Activated CD8-positive, alpha-beta T cell treated with anti-CD3 and anti-CD28 coated beads for 36 hours (primary cell): ENCODE measurements around the gene MAP1LC3B2. TPM values are rescaled to one million over a fixed set of nuclear protein-coding genes. Genes with fewer than 3 reads are reported as not detected.

Experiments used
- ATAC-seq: fragments of 200-7000 bp; cut with Tn5 transposase; one replicate; pipeline ENCODE4 v1.10.0; 2021; ENCODE audit warnings: mild to moderate bottlenecking, moderate library complexity
- CTCF ChIA-PET: fragments of 350-600 bp; sonication (Branson Sonifier 250); formaldehyde crosslinking; loops from one replicate; lab custom pipeline; 2021; ENCODE audit warnings: antibody characterized with exemption; lab: Charles Lee
- POLR2A ChIA-PET: fragments of 350-600 bp; sonication (Branson Sonifier 250); formaldehyde crosslinking; loops from one replicate; lab custom pipeline; 2021; ENCODE audit warnings: antibody characterized with exemption; lab: Charles Lee
- DNase-seq: peaks from one replicate; pipeline ENCODE4 v3.0.0-alpha.2; 2020
- H3K27ac Mint-ChIP-seq: one replicate; pipeline ENCODE4 v1.8.0; 2021; ENCODE audit warnings: mild to moderate bottlenecking, mixed read lengths
- H3K27me3 Mint-ChIP-seq: one replicate; pipeline ENCODE4 v1.8.0; 2021; ENCODE audit warnings: mixed read lengths
- H3K36me3 Mint-ChIP-seq: one replicate; pipeline ENCODE4 v1.8.0; 2021; ENCODE audit warnings: low read depth, mixed read lengths
- H3K4me1 Mint-ChIP-seq: one replicate; pipeline ENCODE4 v1.8.0; 2021; ENCODE audit warnings: low read depth, mixed read lengths
- H3K4me3 Mint-ChIP-seq: one replicate; pipeline ENCODE4 v1.8.0; 2021; ENCODE audit warnings: mild to moderate bottlenecking, moderate library complexity, mixed read lengths
- H3K9me3 Mint-ChIP-seq: one replicate; pipeline ENCODE4 v1.8.0; 2021; ENCODE audit warnings: mixed read lengths
- intact Hi-C: fragments of 100-400 bp; cut with micrococcal nuclease; formaldehyde crosslinking; loops from one replicate; pipeline ENCODE4 v1.10.0; 2022
- total RNA-seq, 2 experiments: library from RNA; stranded (reverse); gene quantifications; one replicate each; pipeline ENCODE4 v1.2.3, GENCODE V29; 2021
- TF ChIP-seq, protein P1 (sequence below): fragments of 200-600 bp; IDR thresholded peaks from one replicate; pipeline ENCODE4 v1.8.0; 2022; ENCODE audit warnings: antibody characterized with exemption, mild to moderate bottlenecking

MAP1LC3B2 gene
- total RNA-seq, 2 experiments from 2014 or later, result 1.9 to 3.1 TPM

- ChIA-PET CTCF (interaction anchor here (0.8 kb wide), 1 partner anchor 8 kb away, joined by 3 read pairs; no protein-coding TSS in a partner anchor), POLR2A (interaction anchor here (0.9 kb wide), 1 partner anchor 99 kb away, joined by 4 read pairs; no protein-coding TSS in a partner anchor)
- ATAC-seq (no peak), DNase-seq (no peak)
- no peaks in the 10 kb centered on the region for H3K27me3 Mint-ChIP-seq
- H3K4me1 Mint-ChIP-seq, result no peaks in the 10 kb centered on the region
- no peaks in the 10 kb centered on the region for H3K9me3 Mint-ChIP-seq
- no peaks in the 10 kb centered on the region for H3K36me3 Mint-ChIP-seq
- no peak overlapping the region for H3K4me3 Mint-ChIP-seq
- TF ChIP-seq, protein P1, sequence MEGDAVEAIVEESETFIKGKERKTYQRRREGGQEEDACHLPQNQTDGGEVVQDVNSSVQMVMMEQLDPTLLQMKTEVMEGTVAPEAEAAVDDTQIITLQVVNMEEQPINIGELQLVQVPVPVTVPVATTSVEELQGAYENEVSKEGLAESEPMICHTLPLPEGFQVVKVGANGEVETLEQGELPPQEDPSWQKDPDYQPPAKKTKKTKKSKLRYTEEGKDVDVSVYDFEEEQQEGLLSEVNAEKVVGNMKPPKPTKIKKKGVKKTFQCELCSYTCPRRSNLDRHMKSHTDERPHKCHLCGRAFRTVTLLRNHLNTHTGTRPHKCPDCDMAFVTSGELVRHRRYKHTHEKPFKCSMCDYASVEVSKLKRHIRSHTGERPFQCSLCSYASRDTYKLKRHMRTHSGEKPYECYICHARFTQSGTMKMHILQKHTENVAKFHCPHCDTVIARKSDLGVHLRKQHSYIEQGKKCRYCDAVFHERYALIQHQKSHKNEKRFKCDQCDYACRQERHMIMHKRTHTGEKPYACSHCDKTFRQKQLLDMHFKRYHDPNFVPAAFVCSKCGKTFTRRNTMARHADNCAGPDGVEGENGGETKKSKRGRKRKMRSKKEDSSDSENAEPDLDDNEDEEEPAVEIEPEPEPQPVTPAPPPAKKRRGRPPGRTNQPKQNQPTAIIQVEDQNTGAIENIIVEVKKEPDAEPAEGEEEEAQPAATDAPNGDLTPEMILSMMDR, result no peak
- H3K27ac Mint-ChIP-seq, result no peak overlapping the region
- intact Hi-C loops, result no loop called here
Observed at GRCh38 chr12:116614194-116614915, 55.2 kb downstream of the MAP1LC3B2 start.

GRCh38 chr12:116615141-116615861 lies 56.1 kb downstream of the MAP1LC3B2 start:
- Mint-ChIP-seq H3K4me1 (no peaks in the 10 kb centered on the region), H3K27ac (no peak overlapping the region), H3K4me3 (no peak overlapping the region), H3K36me3 (no peaks in the 10 kb centered on the region), H3K9me3 (no peaks in the 10 kb centered on the region), H3K27me3 (no peaks in the 10 kb centered on the region)
- DNase-seq (no peak), ATAC-seq (no peak)
- POLR2A ChIA-PET, result no interaction called here
- TF ChIP-seq, protein P1, result no peak
- intact Hi-C loops, result no loop called here
- CTCF ChIA-PET, result interaction anchor here (0.8 kb wide), 1 partner anchor 9 kb away, joined by 3 read pairs; no protein-coding TSS in a partner anchor

DNA sequence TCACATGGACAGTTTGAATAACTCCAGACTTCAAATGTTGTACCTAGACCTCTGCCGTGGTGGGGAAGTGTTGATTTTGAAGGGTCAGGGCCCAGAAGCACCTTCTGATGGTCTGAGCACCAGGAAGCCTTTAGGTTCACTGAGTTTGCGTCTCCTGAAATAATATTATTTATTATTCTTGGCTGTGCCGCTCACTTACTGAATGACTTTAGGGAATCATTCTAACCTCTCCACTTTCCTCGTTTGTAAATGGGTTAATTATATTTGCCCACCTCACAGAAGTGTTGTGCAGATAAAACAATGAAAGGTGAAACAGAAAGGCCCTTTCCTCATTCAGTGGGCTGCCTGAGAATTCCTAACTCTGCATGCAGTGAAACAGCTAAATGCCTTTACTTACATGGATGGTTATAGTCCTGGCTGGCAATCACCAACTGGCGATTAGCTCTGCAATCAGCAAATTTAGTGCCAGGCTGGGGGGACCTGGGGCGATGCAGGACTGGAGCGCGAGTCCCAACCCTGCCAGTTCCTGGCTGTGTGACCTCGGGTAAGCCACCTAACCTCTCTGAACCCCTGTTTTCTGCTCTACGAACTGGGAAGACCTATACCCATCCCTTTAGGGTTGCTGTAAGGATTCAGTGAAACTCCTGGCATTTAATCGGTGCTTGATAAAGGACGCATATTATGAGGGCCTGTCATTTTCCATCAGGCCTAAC lies 57.5 kb downstream of the MAP1LC3B2 start:
- Mint-ChIP-seq H3K36me3 (no peaks in the 10 kb centered on the region), H3K27ac (no peak overlapping the region), H3K9me3 (no peaks in the 10 kb centered on the region), H3K4me1 (no peaks in the 10 kb centered on the region), H3K4me3 (no peak overlapping the region), H3K27me3 (no peaks in the 10 kb centered on the region)
- ChIA-PET POLR2A (no interaction called here), CTCF (no interaction called here)
- TF ChIP-seq, protein P1, result no peak
- DNase-seq (no peak), ATAC-seq (no peak)
- intact Hi-C loops, result no loop called here

DNA sequence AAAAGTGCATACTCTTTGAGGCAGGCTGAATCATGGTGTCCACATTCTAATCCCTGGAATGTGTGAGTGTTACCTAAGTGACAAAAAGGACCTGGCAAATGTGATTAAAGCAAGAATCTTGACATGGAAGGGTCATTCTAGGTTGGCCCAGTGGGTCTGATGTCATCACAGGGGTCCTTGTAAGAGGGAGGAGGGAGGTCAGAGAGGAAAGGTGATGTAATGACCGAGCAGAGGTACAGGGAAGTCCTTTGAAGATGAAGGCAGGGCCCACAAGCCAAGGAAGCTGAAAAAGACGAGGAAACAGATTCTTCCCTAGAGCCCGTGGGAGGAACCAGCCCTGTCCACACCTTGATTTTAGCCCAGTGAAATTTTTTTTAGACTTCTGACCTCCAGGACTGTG lies 60.1 kb downstream of the MAP1LC3B2 start:
- Mint-ChIP-seq H3K4me3 (no peak overlapping the region), H3K9me3 (peaks cover 12% of the 10 kb centered on the region), H3K4me1 (no peaks in the 10 kb centered on the region), H3K27me3 (no peaks in the 10 kb centered on the region), H3K36me3 (no peaks in the 10 kb centered on the region), H3K27ac (no peak overlapping the region)
- CTCF ChIA-PET, result no interaction called here
- TF ChIP-seq, protein P1, result no peak
- intact Hi-C loops, result no loop called here
- POLR2A ChIA-PET, result no interaction called here
- ATAC-seq (no peak), DNase-seq (no peak)
